Effector CD4-positive, alpha-beta T cell (primary cell): ENCODE results near the gene SMAD1.

Source experiments
- DNase-seq: peaks from one replicate; pipeline ENCODE4 v3.0.0-alpha.2; 2020

Gene SMAD1

GRCh38 chr4:145490361-145490760 is 8.7 kb downstream of the SMAD1 start:
- no peak for DNase-seq

GRCh38 chr4:145490796-145491195 is 9.1 kb downstream of the SMAD1 start:
- DNase-seq = no peak

GRCh38 chr4:145492376-145492775 is 10.7 kb downstream of the SMAD1 start:
- DNase-seq = no peak

GRCh38 chr4:145493166-145493565 is 11.5 kb downstream of the SMAD1 start:
- DNase-seq = no peak

GRCh38 chr4:145494666-145495270 is 13.1 kb downstream of the SMAD1 start:
- no peak for DNase-seq

- no peak for DNase-seq
Measured at GRCh38 chr4:145496292-145496691, 14.6 kb downstream of the SMAD1 start.

GRCh38 chr4:145497199-145498149 is 15.8 kb downstream of the SMAD1 start:
- no peak for DNase-seq

DNA sequence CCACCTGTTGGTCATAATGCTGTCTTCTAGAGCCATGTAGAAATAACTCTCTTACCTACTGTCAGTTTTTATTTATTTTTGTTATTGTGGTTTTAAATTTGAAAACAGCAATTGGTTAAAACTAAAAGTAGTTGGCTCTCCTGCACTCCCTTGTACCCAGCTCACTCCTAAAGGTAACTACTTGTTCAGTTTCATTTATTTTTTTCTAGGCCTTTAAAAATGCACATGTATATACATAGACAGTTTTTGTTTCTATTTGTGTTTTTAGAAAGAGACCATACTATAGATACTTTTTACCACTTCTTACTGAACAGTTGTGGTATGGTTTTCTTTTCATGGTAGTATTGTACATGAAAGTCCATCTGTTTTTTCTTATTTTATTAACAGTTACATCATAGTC is 16.8 kb downstream of the SMAD1 start:
- no peak for DNase-seq

DNA sequence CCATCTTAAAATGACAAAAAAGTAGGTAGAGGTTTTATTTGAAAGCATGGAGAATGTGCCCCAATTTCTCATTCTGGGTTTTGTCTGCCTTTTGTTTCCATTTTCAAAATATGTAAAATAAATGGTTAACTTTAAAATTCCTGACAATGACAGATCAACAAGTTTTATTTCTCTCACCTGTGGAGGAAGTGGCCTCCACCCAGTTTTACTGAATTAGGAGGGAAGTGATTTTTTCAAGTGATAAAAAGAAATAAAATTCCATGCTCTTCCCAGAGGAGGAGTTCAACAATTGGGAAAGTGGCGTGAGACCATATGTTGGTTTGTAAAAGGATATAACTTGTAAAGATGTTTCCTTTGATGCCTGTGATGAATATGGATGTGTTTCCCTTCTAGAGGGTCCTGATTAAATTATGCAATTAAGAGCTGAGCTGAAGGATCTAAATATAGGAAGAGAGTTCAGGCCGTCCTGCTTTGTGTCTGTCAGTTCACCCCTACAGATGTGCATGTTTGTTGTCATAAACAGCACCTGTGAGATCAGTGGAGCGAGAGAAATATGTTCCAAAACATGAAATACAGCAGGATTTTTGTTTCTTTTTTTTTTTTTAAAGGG is 19.5 kb downstream of the SMAD1 start:
- DNase-seq = no peak

GRCh38 chr4:145502809-145503208 is 21.2 kb downstream of the SMAD1 start:
- no peak for DNase-seq

- no peak for DNase-seq
Measured at GRCh38 chr4:145503486-145504072, 21.9 kb downstream of the SMAD1 start.

DNA sequence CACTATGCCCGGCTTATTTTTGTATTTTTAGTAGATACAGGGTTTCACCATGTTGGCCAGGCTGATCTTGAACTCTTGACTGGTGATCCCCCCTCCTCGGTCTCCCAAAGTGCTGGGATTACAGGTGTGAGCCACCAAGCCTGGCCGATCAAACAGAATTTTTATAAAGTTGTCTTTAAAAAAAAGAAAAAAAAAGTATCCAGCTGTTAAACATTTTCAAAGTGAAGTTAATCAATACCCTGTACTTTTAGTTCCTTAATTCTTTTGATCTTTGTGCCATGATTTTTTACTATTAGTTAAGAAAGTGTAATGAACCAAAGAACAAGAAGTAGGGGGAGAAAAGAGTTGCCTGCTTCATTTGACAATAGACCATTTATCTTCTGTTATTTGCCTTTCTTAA is 24.3 kb downstream of the SMAD1 start:
- no peak for DNase-seq

GRCh38 chr4:145507636-145508035 is 26.0 kb downstream of the SMAD1 start:
- DNase-seq = no peak

DNA sequence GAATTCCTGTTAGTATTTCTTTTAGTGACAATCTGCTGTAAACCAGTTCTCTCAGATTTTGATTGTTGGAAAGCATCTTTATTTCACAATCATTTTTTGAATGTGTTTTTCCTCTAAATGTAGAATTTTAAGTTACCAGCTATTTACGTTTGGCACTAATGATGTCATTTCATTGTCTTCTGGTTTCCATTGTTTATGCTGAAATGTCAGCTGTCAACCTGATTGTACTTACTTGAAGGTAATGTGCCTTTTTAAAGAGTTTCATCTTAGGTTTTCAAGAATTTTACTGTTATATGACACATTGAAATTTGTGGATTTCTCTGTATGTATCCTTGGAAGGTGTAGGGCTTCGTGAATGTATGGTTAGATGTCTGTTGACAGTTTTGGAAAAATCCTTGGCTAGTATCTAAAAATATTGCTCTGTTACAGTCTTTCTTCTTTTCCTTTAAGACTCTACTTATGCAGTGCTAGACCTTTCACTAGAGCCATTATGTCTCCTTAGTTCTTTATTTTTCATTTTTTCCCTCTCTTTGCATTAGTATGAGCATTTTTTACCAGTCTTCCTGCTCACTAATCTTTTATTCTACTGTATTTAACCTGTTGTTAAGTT is 30.4 kb downstream of the SMAD1 start:
- DNase-seq = no peak

- DNase-seq = no peak
Measured at GRCh38 chr4:145513020-145513621, 31.5 kb downstream of the SMAD1 start.

DNA sequence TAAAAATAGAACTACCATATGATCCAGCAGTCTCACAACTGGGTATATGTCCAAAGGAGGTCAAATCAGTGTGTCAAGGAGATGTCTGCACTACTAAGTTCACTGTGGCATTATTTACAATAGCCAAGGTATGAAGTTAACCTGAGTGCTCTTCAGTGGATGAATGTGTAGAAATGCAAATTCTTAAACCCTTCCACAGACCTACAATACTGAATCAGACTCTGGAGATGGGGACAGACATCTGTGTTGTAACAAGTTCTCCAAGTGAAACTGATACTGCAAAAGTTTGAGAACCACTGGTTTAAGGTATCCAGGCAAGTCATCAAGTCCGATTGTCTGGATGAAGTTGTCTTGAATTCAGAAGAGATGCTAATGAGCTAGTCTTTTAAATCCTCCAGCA is 38.5 kb downstream of the SMAD1 start:
- no peak for DNase-seq

GRCh38 chr4:145521282-145521681 is 39.6 kb downstream of the SMAD1 start:
- no peak for DNase-seq

DNA sequence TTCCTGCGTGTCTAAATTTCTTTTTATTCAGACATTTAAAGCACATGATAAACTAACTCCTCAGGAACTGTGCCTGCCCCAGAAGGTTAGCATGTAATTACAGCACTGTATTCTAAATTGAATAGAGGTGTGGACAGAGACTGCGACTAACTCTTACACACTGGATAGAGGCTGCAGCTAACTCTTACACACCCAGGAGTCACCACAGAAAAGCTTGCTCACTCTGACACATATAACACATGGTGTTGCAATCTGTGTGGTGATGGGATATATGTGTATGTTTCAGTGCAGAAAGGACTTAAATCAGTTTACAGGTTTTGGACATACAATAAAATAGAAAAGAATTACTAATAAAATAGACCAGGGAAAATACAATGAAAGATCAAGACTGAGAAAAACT is 41.5 kb downstream of the SMAD1 start:
- DNase-seq = no peak

DNA sequence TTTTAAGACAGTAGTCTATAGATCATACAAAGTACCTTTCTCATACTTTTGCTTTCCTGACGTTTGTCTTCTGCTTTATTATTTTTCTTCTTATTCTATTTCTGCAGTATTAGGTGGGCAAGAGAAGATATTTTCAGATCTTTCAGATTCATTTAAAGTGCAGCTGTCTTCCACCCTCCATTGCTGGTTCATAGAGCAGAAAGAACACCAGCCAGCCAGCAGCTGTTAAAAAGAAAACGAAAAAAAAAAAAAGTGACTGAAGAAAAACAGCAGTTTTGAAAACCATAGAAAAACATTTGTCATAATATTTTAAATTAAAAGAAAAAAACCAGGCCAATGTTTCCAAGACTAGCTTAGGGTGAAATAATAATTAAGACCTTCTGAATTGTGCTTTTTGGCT is 42.9 kb downstream of the SMAD1 start:
- no peak for DNase-seq

GRCh38 chr4:145525291-145525740 is 43.7 kb downstream of the SMAD1 start:
- DNase-seq = no peak

GRCh38 chr4:145527773-145528172 is 46.1 kb downstream of the SMAD1 start:
- DNase-seq = no peak

GRCh38 chr4:145528601-145529000 is 46.9 kb downstream of the SMAD1 start:
- no peak for DNase-seq

- no peak for DNase-seq
Measured at GRCh38 chr4:145530189-145530588, 48.5 kb downstream of the SMAD1 start.
